Neural progenitor cell (in vitro differentiated cells): ENCODE data around the gene P2RX7. TPM values are rescaled to one million over a fixed set of nuclear protein-coding genes. Genes with fewer than 3 reads are reported as not detected.

Experiments used
- DNase-seq: peaks from one replicate; pipeline ENCODE4 v3.0.0-alpha.2; 2016; ENCODE audit warnings: low spot score
- H2AFZ ChIP-seq: fragments of 200-600 bp; sonication (generic); replicated peaks from 2 replicates; pipeline ENCODE4 v1.6.1; 2016; ENCODE audit warnings: antibody characterized with exemption
- H3F3A ChIP-seq: fragments of 200-600 bp; sonication (generic); 2 replicates; pipeline ENCODE4 v1.6.1; 2016; ENCODE audit warnings: antibody characterized with exemption, low read depth
- H3K27ac ChIP-seq: fragments of 200-600 bp; sonication (generic); 2 replicates; pipeline ENCODE4 v1.5.1; 2016; ENCODE audit warnings: mild to moderate bottlenecking
- H3K27me3 ChIP-seq: fragments of 200-600 bp; sonication (generic); 2 replicates; pipeline ENCODE4 v1.6.1; 2016; ENCODE audit warnings: mild to moderate bottlenecking, moderate library complexity
- H3K36me3 ChIP-seq: fragments of 200-600 bp; sonication (generic); 2 replicates; pipeline ENCODE4 v1.5.1; 2016
- H3K4me1 ChIP-seq: fragments of 200-600 bp; sonication (generic); 2 replicates; pipeline ENCODE4 v1.6.1; 2016; ENCODE audit warnings: mixed run types
- H3K4me2 ChIP-seq: fragments of 200-600 bp; sonication (generic); 2 replicates; pipeline ENCODE4 v1.6.1; 2016
- H3K4me3 ChIP-seq: fragments of 200-600 bp; sonication (generic); 2 replicates; pipeline ENCODE4 v1.5.1; 2016
- H3K79me2 ChIP-seq: fragments of 200-600 bp; sonication (generic); 2 replicates; pipeline ENCODE4 v1.6.1; 2016; ENCODE audit warnings: low read depth
- H3K9ac ChIP-seq: fragments of 200-600 bp; sonication (generic); 2 replicates; pipeline ENCODE4 v1.6.1; 2016
- H3K9me3 ChIP-seq: fragments of 200-600 bp; sonication (generic); 2 replicates; pipeline ENCODE4 v1.5.1; 2016; ENCODE audit warnings: low read depth
- H4K20me1 ChIP-seq: fragments of 200-600 bp; sonication (generic); 2 replicates; pipeline ENCODE4 v1.6.1; 2016; ENCODE audit warnings: low read depth
- H3K27ac Mint-ChIP-seq: 3 replicates; pipeline ENCODE4 v1.8.0; 2021; ENCODE audit warnings: mixed read lengths
- H3K27me3 Mint-ChIP-seq: 2 replicates; pipeline ENCODE4 v1.8.0; 2022; ENCODE audit warnings: low read depth, mild to moderate bottlenecking, inconsistent platforms, moderate library complexity, mixed read lengths; ENCODE audit not compliant: insufficient read depth
- H3K36me3 Mint-ChIP-seq: 3 replicates; pipeline ENCODE4 v1.8.0; 2021; ENCODE audit warnings: mixed read lengths
- H3K4me1 Mint-ChIP-seq: 3 replicates; pipeline ENCODE4 v1.8.0; 2021; ENCODE audit warnings: mixed read lengths
- H3K4me3 Mint-ChIP-seq: 3 replicates; pipeline ENCODE4 v1.8.0; 2021; ENCODE audit warnings: mild to moderate bottlenecking, moderate library complexity, mixed read lengths
- H3K9me3 Mint-ChIP-seq: 3 replicates; pipeline ENCODE4 v1.8.0; 2020; ENCODE audit warnings: mixed read lengths
- EZH2 ChIP-seq: fragments of 200-600 bp; sonication (generic); IDR thresholded peaks from 2 replicates; pipeline ENCODE4 v1.6.1; 2017; ENCODE audit warnings: antibody characterized with exemption, mild to moderate bottlenecking, moderate library complexity
- EZH2phosphoT487 ChIP-seq: fragments of 200-600 bp; sonication (generic); IDR thresholded peaks from 2 replicates; pipeline ENCODE4 v1.6.1; 2017; ENCODE audit warnings: antibody characterized with exemption
- total RNA-seq: library from RNA; depleted of rRNA; stranded (reverse); fragments of >200 nt; gene quantifications from 2 replicates; pipeline ENCODE4 v1.2.3, GENCODE V29; 2015; ENCODE audit warnings: low replicate concordance
- TF ChIP-seq, protein P1 (sequence below): fragments of 200-600 bp; sonication (generic); IDR thresholded peaks from 2 replicates; pipeline ENCODE4 v1.5.1; 2017; ENCODE audit warnings: antibody characterized with exemption, mild to moderate bottlenecking

P2RX7 gene
- total RNA-seq, 1 donor from 2014 or later = 0.71 TPM

DNA sequence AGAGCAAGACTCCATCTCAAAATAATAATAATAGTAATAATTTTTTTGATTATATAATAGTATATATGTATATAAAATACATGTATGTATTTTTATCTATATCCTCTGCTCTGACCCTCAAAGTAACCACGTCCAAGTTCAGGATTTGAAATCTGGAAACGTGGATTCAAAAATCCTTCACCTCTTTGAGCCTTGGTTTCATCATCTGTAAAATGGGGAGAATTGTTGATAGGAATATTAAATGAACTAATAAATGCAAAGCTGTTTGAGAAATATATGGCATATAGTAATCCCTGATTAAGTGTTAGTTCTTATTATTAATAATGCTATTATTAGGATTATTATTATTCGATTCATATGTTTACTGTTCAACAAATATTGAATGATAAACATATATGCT lies 2.6 kb downstream of the P2RX7 start:
- H3F3A ChIP-seq = no peaks in the 10 kb centered on the region
- no peak overlapping the region for H3K4me3 ChIP-seq
- no peak overlapping the region for H2AFZ ChIP-seq
- Mint-ChIP-seq H3K36me3 (no peaks in the 10 kb centered on the region), H3K4me3 (no peak overlapping the region), H3K4me1 (peaks cover 12% of the 10 kb centered on the region), H3K9me3 (no peaks in the 10 kb centered on the region), H3K27ac (no peak overlapping the region), H3K27me3 (peaks cover 4% of the 10 kb centered on the region)
- DNase-seq = no peak
- H3K9me3 ChIP-seq = no peaks in the 10 kb centered on the region
- TF ChIP-seq, protein P1, sequence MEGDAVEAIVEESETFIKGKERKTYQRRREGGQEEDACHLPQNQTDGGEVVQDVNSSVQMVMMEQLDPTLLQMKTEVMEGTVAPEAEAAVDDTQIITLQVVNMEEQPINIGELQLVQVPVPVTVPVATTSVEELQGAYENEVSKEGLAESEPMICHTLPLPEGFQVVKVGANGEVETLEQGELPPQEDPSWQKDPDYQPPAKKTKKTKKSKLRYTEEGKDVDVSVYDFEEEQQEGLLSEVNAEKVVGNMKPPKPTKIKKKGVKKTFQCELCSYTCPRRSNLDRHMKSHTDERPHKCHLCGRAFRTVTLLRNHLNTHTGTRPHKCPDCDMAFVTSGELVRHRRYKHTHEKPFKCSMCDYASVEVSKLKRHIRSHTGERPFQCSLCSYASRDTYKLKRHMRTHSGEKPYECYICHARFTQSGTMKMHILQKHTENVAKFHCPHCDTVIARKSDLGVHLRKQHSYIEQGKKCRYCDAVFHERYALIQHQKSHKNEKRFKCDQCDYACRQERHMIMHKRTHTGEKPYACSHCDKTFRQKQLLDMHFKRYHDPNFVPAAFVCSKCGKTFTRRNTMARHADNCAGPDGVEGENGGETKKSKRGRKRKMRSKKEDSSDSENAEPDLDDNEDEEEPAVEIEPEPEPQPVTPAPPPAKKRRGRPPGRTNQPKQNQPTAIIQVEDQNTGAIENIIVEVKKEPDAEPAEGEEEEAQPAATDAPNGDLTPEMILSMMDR = no peak
- TF ChIP-seq EZH2 = no peak
- TF ChIP-seq EZH2phosphoT487 = no peak
- no peak overlapping the region for H3K4me2 ChIP-seq
- no peak overlapping the region for H3K27ac ChIP-seq
- no peaks in the 10 kb centered on the region for H3K27me3 ChIP-seq
- H3K79me2 ChIP-seq = no peaks in the 10 kb centered on the region
- H3K4me1 ChIP-seq = peaks cover 8% of the 10 kb centered on the region
- no peaks in the 10 kb centered on the region for H4K20me1 ChIP-seq
- no peaks in the 10 kb centered on the region for H3K36me3 ChIP-seq
- no peak overlapping the region for H3K9ac ChIP-seq

DNA sequence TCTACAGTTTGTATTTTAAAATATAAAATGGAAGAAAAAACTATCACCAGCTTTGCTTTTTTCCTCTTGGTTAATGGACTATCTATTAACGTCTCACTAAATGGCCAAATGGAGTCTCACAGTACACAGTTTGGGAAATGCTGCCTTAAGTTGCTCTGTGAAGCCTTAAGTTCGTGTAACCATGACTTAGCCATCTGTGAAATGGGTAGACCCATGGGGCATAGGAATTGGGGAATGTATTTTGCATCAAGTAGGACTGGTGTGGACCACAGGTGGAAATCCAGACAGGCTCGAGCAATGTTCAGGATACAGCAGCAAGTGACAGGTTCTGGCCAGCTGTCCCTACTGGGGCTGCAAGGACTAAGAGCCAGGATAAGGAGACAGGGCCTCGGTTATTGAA lies 4.8 kb downstream of the P2RX7 start:
- no peak for TF ChIP-seq EZH2phosphoT487
- Histone ChIP-seq H2AFZ (no peak overlapping the region), H3K9me3 (no peaks in the 10 kb centered on the region), H3K36me3 (no peaks in the 10 kb centered on the region), H3K4me3 (no peak overlapping the region), H3K4me2 (no peak overlapping the region), H3K79me2 (no peaks in the 10 kb centered on the region), H3K4me1 (peaks cover 8% of the 10 kb centered on the region), H4K20me1 (no peaks in the 10 kb centered on the region), H3K27me3 (no peaks in the 10 kb centered on the region), H3K27ac (no peak overlapping the region), H3K9ac (no peak overlapping the region), H3F3A (no peaks in the 10 kb centered on the region)
- no peak for DNase-seq
- no peaks in the 10 kb centered on the region for H3K36me3 Mint-ChIP-seq
- H3K4me1 Mint-ChIP-seq = peaks cover 9% of the 10 kb centered on the region
- peak overlapping the region; percentile 33 for H3K27ac Mint-ChIP-seq
- H3K9me3 Mint-ChIP-seq = peaks cover 3% of the 10 kb centered on the region
- H3K4me3 Mint-ChIP-seq = no peak overlapping the region
- H3K27me3 Mint-ChIP-seq = peaks cover 4% of the 10 kb centered on the region

DNA sequence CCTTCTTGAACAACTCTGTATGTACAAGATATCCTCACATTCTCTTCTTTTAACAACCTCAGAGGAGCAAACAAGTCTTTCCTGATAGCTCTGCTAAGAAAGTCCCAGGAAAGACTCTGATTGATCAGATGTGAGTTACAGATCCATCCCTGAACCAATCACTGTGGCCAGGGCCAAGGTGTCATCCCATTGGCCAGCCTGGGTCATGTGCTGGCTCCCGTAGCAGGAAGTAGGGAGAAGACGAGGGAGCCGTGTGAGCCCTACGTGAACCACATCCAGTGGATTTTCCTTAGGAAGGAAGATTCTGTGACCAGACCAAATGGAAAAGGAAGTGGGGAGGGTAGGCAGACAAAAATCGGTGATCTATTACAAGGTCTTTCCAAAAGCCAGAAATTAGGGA lies 5.6 kb downstream of the P2RX7 start:
- Histone ChIP-seq H4K20me1 (no peaks in the 10 kb centered on the region), H3K27me3 (no peaks in the 10 kb centered on the region), H2AFZ (peak overlapping the region; percentile 4), H3K27ac (no peak overlapping the region), H3K79me2 (no peaks in the 10 kb centered on the region), H3K4me3 (no peak overlapping the region), H3K4me2 (no peak overlapping the region), H3K9ac (no peak overlapping the region), H3F3A (no peaks in the 10 kb centered on the region), H3K9me3 (no peaks in the 10 kb centered on the region), H3K4me1 (peaks cover under 1% of the 10 kb centered on the region), H3K36me3 (no peaks in the 10 kb centered on the region)
- peaks cover 3% of the 10 kb centered on the region for H3K9me3 Mint-ChIP-seq
- no peak overlapping the region for H3K27ac Mint-ChIP-seq
- no peaks in the 10 kb centered on the region for H3K36me3 Mint-ChIP-seq
- TF ChIP-seq EZH2phosphoT487 = no peak
- TF ChIP-seq, protein P1 = no peak
- TF ChIP-seq EZH2 = no peak
- peaks cover 2% of the 10 kb centered on the region for H3K4me1 Mint-ChIP-seq
- no peak for DNase-seq
- H3K4me3 Mint-ChIP-seq = no peak overlapping the region
- H3K27me3 Mint-ChIP-seq = peaks cover 4% of the 10 kb centered on the region

DNA sequence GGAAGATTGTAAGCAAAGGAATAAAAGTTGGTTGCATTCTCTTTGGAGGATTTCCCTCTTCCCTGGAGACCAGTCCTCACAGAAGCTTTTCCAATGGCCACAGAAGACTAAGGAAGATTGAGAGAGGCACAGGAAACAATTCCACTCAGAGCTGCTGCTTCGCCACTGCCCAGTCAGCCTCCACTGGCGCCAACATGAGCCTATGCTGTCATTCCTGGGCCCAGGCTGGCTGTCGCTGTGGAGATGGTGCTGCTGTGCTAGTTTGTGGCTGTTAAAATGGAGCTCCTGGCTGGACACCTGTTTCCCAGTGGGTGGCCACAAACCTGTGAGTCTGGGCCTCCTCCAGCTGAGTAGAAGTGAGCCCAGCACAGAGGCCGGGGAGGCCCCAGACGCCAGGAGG lies 6.6 kb downstream of the P2RX7 start:
- H3K27ac Mint-ChIP-seq = no peak overlapping the region
- H3K4me1 Mint-ChIP-seq = no peaks in the 10 kb centered on the region
- no peak overlapping the region for H3K4me3 Mint-ChIP-seq
- Histone ChIP-seq H3K27me3 (no peaks in the 10 kb centered on the region), H3K9me3 (no peaks in the 10 kb centered on the region), H2AFZ (no peak overlapping the region), H3K27ac (no peak overlapping the region), H3K4me1 (no peaks in the 10 kb centered on the region), H3K4me2 (no peak overlapping the region), H4K20me1 (no peaks in the 10 kb centered on the region), H3K79me2 (no peaks in the 10 kb centered on the region), H3K4me3 (no peak overlapping the region), H3K36me3 (no peaks in the 10 kb centered on the region), H3F3A (no peaks in the 10 kb centered on the region), H3K9ac (no peak overlapping the region)
- TF ChIP-seq EZH2 (no peak), EZH2phosphoT487 (no peak)
- TF ChIP-seq, protein P1 = no peak
- H3K36me3 Mint-ChIP-seq = no peaks in the 10 kb centered on the region
- no peak for DNase-seq
- peaks cover 3% of the 10 kb centered on the region for H3K9me3 Mint-ChIP-seq
- H3K27me3 Mint-ChIP-seq = peaks cover 4% of the 10 kb centered on the region
